H9 (cell line): ENCODE measurements around the gene PHKA2. TPM values are rescaled to one million over a fixed set of nuclear protein-coding genes. Genes with fewer than 3 reads are reported as not detected.

ENCODE experiments used
- DNase-seq: peaks from one replicate; pipeline ENCODE4 v3.0.0-alpha.2; 2017
- H2AFZ ChIP-seq: one replicate; pipeline ENCODE4 v1.6.1; 2013; ENCODE audit warnings: mild to moderate bottlenecking, low read length, control low read depth, moderate library complexity
- H2AK5ac ChIP-seq: 2 replicates; pipeline ENCODE4 v1.6.1; 2013; ENCODE audit warnings: low read length, control low read depth, mixed read lengths; ENCODE audit not compliant: insufficient read length
- H2BK120ac ChIP-seq: one replicate; pipeline ENCODE4 v1.6.1; 2013; ENCODE audit warnings: low read depth, mild to moderate bottlenecking, low read length, control low read depth, inconsistent platforms; ENCODE audit not compliant: poor library complexity, severe bottlenecking
- H2BK12ac ChIP-seq: 2 replicates; pipeline ENCODE4 v1.6.1; 2013; ENCODE audit warnings: low read length, control low read depth, mixed read lengths, low read depth; ENCODE audit not compliant: insufficient read length
- H2BK15ac ChIP-seq: 2 replicates; pipeline ENCODE4 v1.6.1; 2013; ENCODE audit warnings: low read depth, low read length, control low read depth
- H2BK20ac ChIP-seq: one replicate; pipeline ENCODE4 v1.6.1; 2013; ENCODE audit warnings: low read depth, mild to moderate bottlenecking, low read length, control low read depth, inconsistent platforms; ENCODE audit not compliant: poor library complexity, severe bottlenecking
- H2BK5ac ChIP-seq: 2 replicates; pipeline ENCODE4 v1.6.1; 2013; ENCODE audit warnings: low read length, control low read depth, mixed read lengths; ENCODE audit not compliant: insufficient read length
- H3K14ac ChIP-seq: 2 replicates; pipeline ENCODE4 v1.6.1; 2013; ENCODE audit warnings: low read length, control low read depth; ENCODE audit not compliant: insufficient read depth
- H3K18ac ChIP-seq: 2 replicates; pipeline ENCODE4 v1.6.1; 2013; ENCODE audit warnings: low read depth, mild to moderate bottlenecking, mixed read lengths, low read length, control low read depth; ENCODE audit not compliant: insufficient read length
- H3K23ac ChIP-seq: 2 replicates; pipeline ENCODE4 v1.6.1; 2013; ENCODE audit warnings: low read length, control low read depth, mixed read lengths, low read depth; ENCODE audit not compliant: insufficient read length
- H3K23me2 ChIP-seq: 2 replicates; pipeline ENCODE4 v1.6.1; 2013; ENCODE audit warnings: low read depth, mild to moderate bottlenecking, mixed read lengths, low read length, control low read depth; ENCODE audit not compliant: insufficient read length, poor library complexity, severe bottlenecking
- H3K27ac ChIP-seq: 2 replicates; pipeline ENCODE4 v1.5.1; 2013; ENCODE audit warnings: low read length, control low read depth, mixed read lengths, low read depth; ENCODE audit not compliant: insufficient read length
- H3K27me3 ChIP-seq: 2 replicates; pipeline ENCODE4 v1.6.1; 2013; ENCODE audit warnings: low read length, control low read depth, inconsistent platforms; ENCODE audit not compliant: insufficient read depth
- H3K4ac ChIP-seq: 2 replicates; pipeline ENCODE4 v1.6.1; 2013; ENCODE audit warnings: low read depth, mild to moderate bottlenecking, control low read depth, inconsistent platforms, low read length, moderate library complexity
- H3K4me1 ChIP-seq: 2 replicates; pipeline ENCODE4 v1.6.1; 2013; ENCODE audit warnings: low read length, control low read depth, inconsistent platforms; ENCODE audit not compliant: insufficient read depth
- H3K4me2 ChIP-seq: 2 replicates; pipeline ENCODE4 v1.6.1; 2013; ENCODE audit warnings: low read length, control low read depth, mixed read lengths; ENCODE audit not compliant: insufficient read length, insufficient read depth
- H3K56ac ChIP-seq: 2 replicates; pipeline ENCODE4 v1.6.1; 2013; ENCODE audit warnings: low read depth, mild to moderate bottlenecking, mixed read lengths, low read length, control low read depth; ENCODE audit not compliant: insufficient read length
- H3K79me1 ChIP-seq: 2 replicates; pipeline ENCODE4 v1.6.1; 2013; ENCODE audit warnings: low read depth, mild to moderate bottlenecking, moderate library complexity, low read length, control low read depth, inconsistent platforms; ENCODE audit not compliant: insufficient read depth, poor library complexity, severe bottlenecking
- H3K79me2 ChIP-seq: 2 replicates; pipeline ENCODE4 v1.6.1; 2013; ENCODE audit warnings: low read length, control low read depth, inconsistent platforms; ENCODE audit not compliant: insufficient read depth
- H3K9ac ChIP-seq: 2 replicates; pipeline ENCODE4 v1.6.1; 2013; ENCODE audit warnings: low read length, control low read depth, mixed read lengths; ENCODE audit not compliant: insufficient read length; ENCODE audit errors: extremely low read depth
- H3K9me3 ChIP-seq: one replicate; pipeline ENCODE4 v1.6.1; 2013; ENCODE audit warnings: low read depth, low read length, inconsistent platforms; ENCODE audit not compliant: control insufficient read depth
- H3T11ph ChIP-seq: one replicate; pipeline ENCODE4 v1.6.1; 2013; ENCODE audit warnings: mild to moderate bottlenecking, low read length, control low read depth, inconsistent platforms
- H4K20me1 ChIP-seq: one replicate; pipeline ENCODE4 v1.6.1; 2013; ENCODE audit not compliant: control insufficient read depth, insufficient read length, insufficient read depth
- H4K5ac ChIP-seq: 2 replicates; pipeline ENCODE4 v1.6.1; 2013; ENCODE audit warnings: low read depth, mild to moderate bottlenecking, mixed read lengths, low read length, control low read depth; ENCODE audit not compliant: insufficient read length
- H4K8ac ChIP-seq: replicated peaks from 2 replicates; pipeline ENCODE4 v1.6.1; 2013; ENCODE audit warnings: low read length, control low read depth, mixed read lengths, low read depth; ENCODE audit not compliant: insufficient read length
- H4K91ac ChIP-seq: 2 replicates; pipeline ENCODE4 v1.6.1; 2013; ENCODE audit warnings: low read depth, mild to moderate bottlenecking, moderate library complexity, mixed read lengths, low read length, control low read depth; ENCODE audit not compliant: insufficient read length
- H3K27ac Mint-ChIP-seq, 3 experiments: 2 replicates in 2 of 3; 3 replicates in 1 of 3; pipeline ENCODE4 v1.8.0; 2020 to 2021; ENCODE audit warnings: mixed read lengths in 3 of 3, mild to moderate bottlenecking in 1 of 3, moderate library complexity in 1 of 3
- H3K27me3 Mint-ChIP-seq: 2 replicates; pipeline ENCODE4 v1.8.0; 2021; ENCODE audit warnings: low read depth, mild to moderate bottlenecking, moderate library complexity, mixed read lengths
- H3K36me3 Mint-ChIP-seq, 3 experiments: 2 replicates in 2 of 3; 3 replicates in 1 of 3; pipeline ENCODE4 v1.8.0; 2020 to 2021; ENCODE audit warnings: low read depth in 3 of 3, mixed read lengths in 3 of 3; ENCODE audit not compliant: insufficient read depth in 1 of 3
- H3K4me1 Mint-ChIP-seq, 2 experiments: 2 replicates each; pipeline ENCODE4 v1.8.0; 2020; ENCODE audit warnings: mixed read lengths in 2 of 2
- H3K4me3 Mint-ChIP-seq, 2 experiments: 2 replicates in 1 of 2; 3 replicates in 1 of 2; pipeline ENCODE4 v1.8.0; 2020 to 2021; ENCODE audit warnings: mild to moderate bottlenecking in 2 of 2, mixed read lengths in 2 of 2, moderate library complexity in 1 of 2
- H3K9me3 Mint-ChIP-seq, 2 experiments: 2 replicates in 1 of 2; 3 replicates in 1 of 2; pipeline ENCODE4 v1.8.0; 2020; ENCODE audit warnings: mild to moderate bottlenecking in 2 of 2, mixed read lengths in 2 of 2, moderate library complexity in 1 of 2
- WGBS: extraction: QIAGEN DNeasy Blood & Tissue Kit; methylation state at CpG from one replicate; pipeline ENCODE4 v1.1.7; 2013; ENCODE audit warnings: missing lambda C conversion rate, low lambda C conversion rate, mixed read lengths; ENCODE audit not compliant: insufficient read length; ENCODE audit errors: extremely low coverage; 5-methylcytosine and 5-hydroxymethylcytosine counted together
- total RNA-seq: library from RNA; stranded (reverse); gene quantifications from 2 replicates; pipeline ENCODE4 v1.2.1, GENCODE V29; 2021
- TF ChIP-seq, protein P1 (sequence below): fragments of 200-600 bp; sonication (generic); conservative IDR thresholded peaks from 3 replicates; pipeline ENCODE4 v1.8.0; 2021; ENCODE audit warnings: antibody characterized with exemption, mild to moderate bottlenecking

PHKA2 gene
- total RNA-seq, 1 experiment from 2014 or later = 24.2 TPM

DNA sequence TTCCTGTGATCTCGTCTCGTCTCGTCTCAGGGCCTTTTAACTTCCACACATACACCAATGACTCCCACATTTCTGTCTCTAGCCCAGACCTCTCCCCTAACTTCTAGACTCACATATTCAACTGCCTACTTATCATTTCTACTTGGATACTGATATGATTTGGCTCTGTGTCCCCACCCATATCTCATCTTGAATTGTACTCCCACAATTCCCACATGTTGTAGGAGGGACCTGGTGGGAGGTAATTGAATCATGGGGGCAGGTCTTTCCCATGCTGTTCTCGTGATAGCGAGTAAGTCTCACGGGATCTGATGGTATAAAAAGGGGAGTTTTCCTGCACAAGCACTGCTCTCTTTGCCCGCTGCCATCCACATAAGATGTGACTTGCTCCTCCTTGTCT is 8.9 kb downstream of the PHKA2 start:
- H3K27me3 Mint-ChIP-seq = peaks cover 1% of the 10 kb centered on the region
- WGBS = no CpG with 5 or more reads among the region's 7 CpGs

More for the DNA sequence above, 8.9 kb downstream of the PHKA2 start:
- Histone ChIP-seq H3K23me2 (no peaks in the 10 kb centered on the region), H3K27ac (no peak overlapping the region), H2BK120ac (no peak overlapping the region), H4K91ac (no peak overlapping the region), H4K8ac (no peak overlapping the region), H3K18ac (no peak overlapping the region), H3K79me1 (no peaks in the 10 kb centered on the region), H3K23ac (no peak overlapping the region), H3K79me2 (no peaks in the 10 kb centered on the region), H4K20me1 (no peaks in the 10 kb centered on the region), H3K9ac (no peak overlapping the region), H3T11ph (no peak overlapping the region), H3K14ac (no peak overlapping the region), H4K5ac (no peak overlapping the region), H2BK12ac (no peak overlapping the region), H3K56ac (no peak overlapping the region), H3K9me3 (peaks cover 25% of the 10 kb centered on the region), H3K4me1 (no peaks in the 10 kb centered on the region), H2AFZ (no peak overlapping the region), H2AK5ac (no peak overlapping the region), H3K4me2 (no peak overlapping the region), H3K4ac (no peak overlapping the region), H2BK20ac (no peak overlapping the region), H2BK15ac (no peak overlapping the region), H2BK5ac (no peak overlapping the region), H3K27me3 (no peaks in the 10 kb centered on the region)
- H3K27ac Mint-ChIP-seq = no peak overlapping the region
- TF ChIP-seq, protein P1, sequence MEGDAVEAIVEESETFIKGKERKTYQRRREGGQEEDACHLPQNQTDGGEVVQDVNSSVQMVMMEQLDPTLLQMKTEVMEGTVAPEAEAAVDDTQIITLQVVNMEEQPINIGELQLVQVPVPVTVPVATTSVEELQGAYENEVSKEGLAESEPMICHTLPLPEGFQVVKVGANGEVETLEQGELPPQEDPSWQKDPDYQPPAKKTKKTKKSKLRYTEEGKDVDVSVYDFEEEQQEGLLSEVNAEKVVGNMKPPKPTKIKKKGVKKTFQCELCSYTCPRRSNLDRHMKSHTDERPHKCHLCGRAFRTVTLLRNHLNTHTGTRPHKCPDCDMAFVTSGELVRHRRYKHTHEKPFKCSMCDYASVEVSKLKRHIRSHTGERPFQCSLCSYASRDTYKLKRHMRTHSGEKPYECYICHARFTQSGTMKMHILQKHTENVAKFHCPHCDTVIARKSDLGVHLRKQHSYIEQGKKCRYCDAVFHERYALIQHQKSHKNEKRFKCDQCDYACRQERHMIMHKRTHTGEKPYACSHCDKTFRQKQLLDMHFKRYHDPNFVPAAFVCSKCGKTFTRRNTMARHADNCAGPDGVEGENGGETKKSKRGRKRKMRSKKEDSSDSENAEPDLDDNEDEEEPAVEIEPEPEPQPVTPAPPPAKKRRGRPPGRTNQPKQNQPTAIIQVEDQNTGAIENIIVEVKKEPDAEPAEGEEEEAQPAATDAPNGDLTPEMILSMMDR = no peak
- H3K4me3 Mint-ChIP-seq = no peak overlapping the region
- H3K36me3 Mint-ChIP-seq = peaks cover 0 to 9% (median 5%) of the 10 kb centered on the region in 3 experiments; a peak in 4 of 7 replicates
- H3K4me1 Mint-ChIP-seq = no peaks in the 10 kb centered on the region
- DNase-seq = no peak
- peaks cover 57% of the 10 kb centered on the region in 2 experiments for H3K9me3 Mint-ChIP-seq
